ENCODE measurements around the gene LMBRD1. TPM values are rescaled to one million over a fixed set of nuclear protein-coding genes. Genes with fewer than 3 reads are reported as not detected.

The LMBRD1 gene
- total and polyA plus RNA-seq, 2 of the 8 experiments (the other 6 are each of a cell fraction or from before 2014, with no cell fraction given), result 9.1 to 16.8 TPM

GRCh38 chr6:69813508-69813907 is 16.7 kb upstream of the LMBRD1 start (continued):
- TF ChIP-seq CHD7 (IDR thresholded peaks at IDR 0.05; ENCODE audit: insufficient replicate concordance, low read length), result no peak
- no peak for TF ChIP-seq BRCA1 (IDR thresholded peaks at IDR 0.05; ENCODE audit: low read depth, low read length)
- TF ChIP-seq, protein P1, sequence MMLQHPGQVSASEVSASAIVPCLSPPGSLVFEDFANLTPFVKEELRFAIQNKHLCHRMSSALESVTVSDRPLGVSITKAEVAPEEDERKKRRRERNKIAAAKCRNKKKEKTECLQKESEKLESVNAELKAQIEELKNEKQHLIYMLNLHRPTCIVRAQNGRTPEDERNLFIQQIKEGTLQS (IDR thresholded peaks at IDR 0.05; ENCODE audit: insufficient read depth, low read depth, low read length), result no peak
- no peak for TF ChIP-seq NANOG (IDR thresholded peaks at IDR 0.05; ENCODE audit: insufficient read depth, low read depth, low read length, poor library complexity, severe bottlenecking)
- TF ChIP-seq KDM5A (IDR thresholded peaks at IDR 0.05; ENCODE audit: low read length), result no peak
- TF ChIP-seq RXRA (IDR thresholded peaks at IDR 0.05; ENCODE audit: insufficient read depth, low read depth, low read length), result no peak
- TF ChIP-seq BACH1 (IDR thresholded peaks at IDR 0.05; ENCODE audit: low read length), result no peak
- TF ChIP-seq, protein P2, sequence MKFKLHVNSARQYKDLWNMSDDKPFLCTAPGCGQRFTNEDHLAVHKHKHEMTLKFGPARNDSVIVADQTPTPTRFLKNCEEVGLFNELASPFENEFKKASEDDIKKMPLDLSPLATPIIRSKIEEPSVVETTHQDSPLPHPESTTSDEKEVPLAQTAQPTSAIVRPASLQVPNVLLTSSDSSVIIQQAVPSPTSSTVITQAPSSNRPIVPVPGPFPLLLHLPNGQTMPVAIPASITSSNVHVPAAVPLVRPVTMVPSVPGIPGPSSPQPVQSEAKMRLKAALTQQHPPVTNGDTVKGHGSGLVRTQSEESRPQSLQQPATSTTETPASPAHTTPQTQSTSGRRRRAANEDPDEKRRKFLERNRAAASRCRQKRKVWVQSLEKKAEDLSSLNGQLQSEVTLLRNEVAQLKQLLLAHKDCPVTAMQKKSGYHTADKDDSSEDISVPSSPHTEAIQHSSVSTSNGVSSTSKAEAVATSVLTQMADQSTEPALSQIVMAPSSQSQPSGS (IDR thresholded peaks at IDR 0.05; ENCODE audit: low read length), result no peak
- no peak for TF ChIP-seq CTBP2 (IDR thresholded peaks at IDR 0.05; ENCODE audit: borderline replicate concordance, insufficient read depth, insufficient read length, low read length)
